Endothelial cell of umbilical vein (primary cell): ENCODE data around the gene SYNE1. TPM values are rescaled to one million over a fixed set of nuclear protein-coding genes. Genes with fewer than 3 reads are reported as not detected.
A peak's percentile ranks its signal among the peaks of the same experiment; 100 is the strongest.

ENCODE experiments used
- BruUV-seq: library from RNA; stranded (reverse); fragments of 400-500 nt; replicated peaks from 2 replicates; lab custom pipeline; 2021; lab: Mats Ljungman, UMichigan
- CTCF ChIA-PET: fragments of 300-600, 350-600 bp; sonication (Branson Sonifier 250); formaldehyde crosslinking; loops from one replicate; lab custom pipeline; 2021; ENCODE audit warnings: antibody characterized with exemption, inconsistent platforms; lab: Charles Lee
- POLR2A ChIA-PET: fragments of 300-600, 350-600 bp; sonication (Branson Sonifier 250); formaldehyde crosslinking; loops from one replicate; lab custom pipeline; 2021; ENCODE audit warnings: antibody characterized with exemption, inconsistent platforms; lab: Charles Lee
- DNase-seq: peaks from one replicate; pipeline ENCODE4 v3.0.0-alpha.2; 2011; ENCODE audit warnings: low read depth, low spot score
- FAIRE-seq: peaks from 2 replicates; lab custom pipeline; 2011; peaks lifted over from hg19 to GRCh38; lab: Jason Lieb, UNC
- H2AFZ ChIP-seq: 2 replicates; pipeline ENCODE4 v1.6.0; 2012; ENCODE audit warnings: low read depth, low read length, control low read depth, inconsistent platforms
- H3K27ac ChIP-seq: 2 replicates; pipeline ENCODE4 v1.5.1; 2011; ENCODE audit warnings: low read depth, mild to moderate bottlenecking, control low read depth, low read length, moderate library complexity; ENCODE audit not compliant: insufficient read depth
- H3K27me3 ChIP-seq, 2 experiments: 2 replicates each; pipeline versions ENCODE4 v1.6.0 to v1.6.1; 2011; ENCODE audit warnings: low read length in 2 of 2, mixed read lengths in 1 of 2; ENCODE audit not compliant: control insufficient read depth in 2 of 2, insufficient read depth in 2 of 2
- H3K36me3 ChIP-seq, 2 experiments: 2 replicates in 1 of 2; 3 replicates in 1 of 2; pipeline ENCODE4 v1.5.1; 2011; ENCODE audit warnings: low read length in 2 of 2, mild to moderate bottlenecking in 1 of 2, moderate library complexity in 1 of 2; ENCODE audit not compliant: control insufficient read depth in 2 of 2, insufficient read depth in 2 of 2; ENCODE audit errors: extremely low read depth in 1 of 2
- H3K4me1 ChIP-seq: 3 replicates; pipeline ENCODE4 v1.5.1; 2011; ENCODE audit warnings: mild to moderate bottlenecking, low read length; ENCODE audit not compliant: control insufficient read depth, insufficient read depth; ENCODE audit errors: extremely low read depth
- H3K4me2 ChIP-seq: 2 replicates; pipeline ENCODE4 v1.6.1; 2011; ENCODE audit warnings: low read length, control low read depth, mixed read lengths; ENCODE audit not compliant: insufficient read depth
- H3K4me3 ChIP-seq, 3 experiments: fragments of 200-600 bp in 1 of 3; sonication (generic), shearing (Covaris generic) in 1 of 3; replicated peaks in 1 of 3; 2 replicates each; pipeline ENCODE4 v1.5.1; 2011 to 2016; ENCODE audit warnings: control low read depth in 3 of 3, low read length in 3 of 3, mild to moderate bottlenecking in 2 of 3, inconsistent platforms in 1 of 3, low read depth in 1 of 3, moderate library complexity in 1 of 3; ENCODE audit not compliant: insufficient read depth in 1 of 3
- H3K79me2 ChIP-seq: 2 replicates; pipeline ENCODE4 v1.6.0; 2012; ENCODE audit warnings: low read length, inconsistent platforms; ENCODE audit not compliant: control insufficient read depth, insufficient read depth
- H3K9ac ChIP-seq: replicated peaks from 2 replicates; pipeline ENCODE3; 2011; ENCODE audit warnings: low read length, control low read depth; ENCODE audit not compliant: insufficient read depth; ENCODE audit errors: extremely low read depth
- H3K9me1 ChIP-seq: replicated peaks from 3 replicates; pipeline ENCODE4 v1.6.0; 2011; ENCODE audit warnings: mild to moderate bottlenecking, low read length; ENCODE audit not compliant: control insufficient read depth, insufficient read depth; ENCODE audit errors: extremely low read depth
- H3K9me3 ChIP-seq: replicated peaks from 2 replicates; pipeline ENCODE4 v1.5.1; 2012; ENCODE audit warnings: low read length, inconsistent platforms; ENCODE audit not compliant: control insufficient read depth, insufficient read depth
- H4K20me1 ChIP-seq: replicated peaks from 2 replicates; pipeline ENCODE3; 2011; ENCODE audit warnings: mild to moderate bottlenecking, low read length; ENCODE audit not compliant: control insufficient read depth, insufficient read depth; ENCODE audit errors: extremely low read depth
- CTCF ChIP-seq, 2 donors: IDR thresholded peaks; 1 replicate in 1 of 2; 2 replicates in 1 of 2; pipeline ENCODE4 v1.5.1; 2011; ENCODE audit warnings: low read length in 2 of 2, mild to moderate bottlenecking in 2 of 2, moderate library complexity in 2 of 2, control low read depth in 1 of 2, inconsistent platforms in 1 of 2, low read depth in 1 of 2; ENCODE audit not compliant: insufficient read depth in 1 of 2; ENCODE audit errors: extremely low read depth in 1 of 2
- EZH2 ChIP-seq: IDR thresholded peaks from 2 replicates; pipeline ENCODE4 v1.6.1; 2012; ENCODE audit warnings: borderline replicate concordance, low read depth, mild to moderate bottlenecking, moderate library complexity, low read length, inconsistent platforms; ENCODE audit not compliant: severe bottlenecking
- FOS ChIP-seq: IDR thresholded peaks from 2 replicates; pipeline ENCODE4 v1.6.1; 2011; ENCODE audit warnings: mild to moderate bottlenecking, low read length, moderate library complexity, borderline replicate concordance; ENCODE audit not compliant: insufficient read depth
- GATA2 ChIP-seq: IDR thresholded peaks from 2 replicates; pipeline ENCODE4 v1.7.0; 2011; ENCODE audit warnings: low read depth, mild to moderate bottlenecking, moderate library complexity, mixed read lengths, low read length; ENCODE audit not compliant: insufficient read length, insufficient read depth
- JUN ChIP-seq: IDR thresholded peaks from 2 replicates; pipeline ENCODE4 v1.6.1; 2011; ENCODE audit warnings: borderline replicate concordance, low read depth; ENCODE audit not compliant: insufficient read length, insufficient read depth
- MYC ChIP-seq: IDR thresholded peaks from one replicate; pipeline ENCODE4 v1.6.1; 2011; ENCODE audit warnings: mild to moderate bottlenecking, low read depth, low read length
- POLR2A ChIP-seq: IDR thresholded peaks from 2 replicates; pipeline ENCODE4 v1.6.1; 2012; ENCODE audit warnings: low read depth, mild to moderate bottlenecking, control low read depth, low read length
- POLR2AphosphoS5 ChIP-seq: IDR thresholded peaks from 2 replicates; pipeline ENCODE4 v1.6.1; 2012; ENCODE audit warnings: low read depth, mild to moderate bottlenecking, control low read depth, low read length, moderate library complexity; ENCODE audit not compliant: insufficient read depth
- dilution Hi-C: fragments of 300-500 bp; cut with MboI; formaldehyde crosslinking; loops from one replicate; pipeline ENCODE4 v1.15.0; 2019; ENCODE audit warnings: low sequenced_read_pairs; ENCODE audit not compliant: extremely low pct_ligation_motif_present
- intact Hi-C: fragments of 100-400 bp; cut with micrococcal nuclease; formaldehyde crosslinking; loops from one replicate; pipeline ENCODE4 v1.10.0; 2022
- polyA plus RNA-seq, 4 experiments: library from polyadenylated mRNA; depleted of rRNA in 3 of 4; stranded (reverse) in 3 of 4; unstranded in 1 of 4; fragments of >200 nt; gene quantifications; 2 replicates each; pipeline versions ENCODE4 v1.2.1 to v1.2.3, GENCODE V29; 2011 to 2012; ENCODE audit warnings: missing spikeins in 1 of 4
- total RNA-seq: library from RNA; stranded (reverse); gene quantifications from 2 replicates; pipeline ENCODE4 v1.2.3, GENCODE V29; 2021
- TF ChIP-seq, protein P1 (sequence below): IDR thresholded peaks from 2 replicates; pipeline ENCODE4 v1.6.1; 2011; ENCODE audit not compliant: insufficient read depth, insufficient read length

SYNE1 gene
- total and polyA plus RNA-seq, 2 donors (not counting 3 experiments of a cell fraction or from before 2014, with no cell fraction given): 26.5 to 52.3 TPM

- H3K9ac ChIP-seq: no peak overlapping the region
- no peaks in the 10 kb centered on the region for H3K9me3 ChIP-seq
- H3K4me1 ChIP-seq: peaks cover 25% of the 10 kb centered on the region
- intact Hi-C loops: no loop called here
- dilution Hi-C loops: no loop called here
- DNase-seq (peak; percentile 81), FAIRE-seq (no peak)
- no peaks in the 10 kb centered on the region for H3K79me2 ChIP-seq
- ChIA-PET POLR2A (no interaction called here), CTCF (interaction anchor here (1.0 kb wide), 1 partner anchor 28 kb away, joined by 3 read pairs; no protein-coding TSS in a partner anchor)
- H3K27ac ChIP-seq: no peak overlapping the region
- no peak overlapping the region for H3K4me3 ChIP-seq
- H3K27me3 ChIP-seq: no peaks in the 10 kb centered on the region
- TF ChIP-seq CTCF (IDR thresholded peaks at IDR 0.05; ENCODE audit: extremely low read depth in 1 of 2, insufficient read depth in 1 of 2, low read depth in 1 of 2, low read length in 2 of 2) (no peak), POLR2A (no peak), MYC (no peak), FOS (no peak), POLR2AphosphoS5 (no peak), GATA2 (no peak), EZH2 (no peak), JUN (no peak)
- TF ChIP-seq, protein P1, sequence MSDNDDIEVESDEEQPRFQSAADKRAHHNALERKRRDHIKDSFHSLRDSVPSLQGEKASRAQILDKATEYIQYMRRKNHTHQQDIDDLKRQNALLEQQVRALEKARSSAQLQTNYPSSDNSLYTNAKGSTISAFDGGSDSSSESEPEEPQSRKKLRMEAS: no peak
- no peak overlapping the region for H2AFZ ChIP-seq
- BruUV-seq: no TSS peak
- H3K9me1 ChIP-seq: no peaks in the 10 kb centered on the region
- H3K4me2 ChIP-seq: no peak overlapping the region
- H4K20me1 ChIP-seq: no peaks in the 10 kb centered on the region
- no peaks in the 10 kb centered on the region for H3K36me3 ChIP-seq
Observed at GRCh38 chr6:152091201-152091600, 546.0 kb downstream of the SYNE1 start.
